Measurements from ENCODE around the gene HCRTR2.
A peak's percentile ranks its signal among the peaks of the same experiment; 100 is the strongest.
"Not testable (repeated sequence)": the region's sequence is repeated elsewhere in the genome, so short reads cannot be mapped to it uniquely, and the experiment has no call there.

Gene HCRTR2

GRCh38 chr6:55212156-55212555 lies 37.8 kb downstream of the HCRTR2 start:
- H3K27ac ChIP-seq = no peak overlapping the region
- ChIA-PET POLR2A (ENCODE audit: low non-redundant PET) (no interaction called here), CTCF (no interaction called here)
- no peak for TF ChIP-seq CTCF (conservative IDR thresholded peaks at IDR 0.05; ENCODE audit: low read depth)
- peak; percentile 42 for DNase-seq (ENCODE audit: low spot score)

GRCh38 chr6:55220961-55221360 lies 46.6 kb downstream of the HCRTR2 start:
- no peak overlapping the region for H3K27ac ChIP-seq
- POLR2A ChIA-PET (ENCODE audit: low non-redundant PET) = no interaction called here
- no peak for TF ChIP-seq CTCF (conservative IDR thresholded peaks at IDR 0.05; ENCODE audit: low read depth)
- CTCF ChIA-PET = no interaction called here
- no peak for DNase-seq (ENCODE audit: low spot score)

- H3K27ac ChIP-seq = no peak overlapping the region
- ChIA-PET CTCF (no interaction called here), POLR2A (ENCODE audit: low non-redundant PET) (no interaction called here)
- TF ChIP-seq CTCF (conservative IDR thresholded peaks at IDR 0.05; ENCODE audit: low read depth) = no peak
- no peak for DNase-seq (ENCODE audit: low spot score)
Measured at GRCh38 chr6:55227862-55228261, 53.5 kb downstream of the HCRTR2 start.

- CTCF ChIA-PET = interaction anchor here (0.6 kb wide), 2 partner anchors 38 to 888 kb away, joined by 3 to 4 read pairs; no protein-coding TSS in a partner anchor
- no peak for DNase-seq (ENCODE audit: low spot score)
- no peak overlapping the region for H3K27ac ChIP-seq
- TF ChIP-seq CTCF (conservative IDR thresholded peaks at IDR 0.05; ENCODE audit: low read depth) = no peak
- POLR2A ChIA-PET (ENCODE audit: low non-redundant PET) = no interaction called here
Measured at GRCh38 chr6:55239099-55239498, 64.8 kb downstream of the HCRTR2 start.

- TF ChIP-seq CTCF (conservative IDR thresholded peaks at IDR 0.05; ENCODE audit: low read depth) = peak; percentile 64
- DNase-seq (ENCODE audit: low spot score) = peak; percentile 19
- POLR2A ChIA-PET (ENCODE audit: low non-redundant PET); H3K27ac ChIP-seq; CTCF ChIA-PET: not testable (repeated sequence)
Measured at GRCh38 chr6:55240975-55241605, 66.8 kb downstream of the HCRTR2 start.

GRCh38 chr6:55250400-55250799 lies 76.1 kb downstream of the HCRTR2 start:
- ChIA-PET CTCF (no interaction called here), POLR2A (ENCODE audit: low non-redundant PET) (no interaction called here)
- H3K27ac ChIP-seq = no peak overlapping the region
- TF ChIP-seq CTCF (conservative IDR thresholded peaks at IDR 0.05; ENCODE audit: low read depth) = no peak
- DNase-seq (ENCODE audit: low spot score) = no peak

Data from RWPE1 (cell line).